ENCODE data around the gene THAP2.

Gene THAP2

DNA sequence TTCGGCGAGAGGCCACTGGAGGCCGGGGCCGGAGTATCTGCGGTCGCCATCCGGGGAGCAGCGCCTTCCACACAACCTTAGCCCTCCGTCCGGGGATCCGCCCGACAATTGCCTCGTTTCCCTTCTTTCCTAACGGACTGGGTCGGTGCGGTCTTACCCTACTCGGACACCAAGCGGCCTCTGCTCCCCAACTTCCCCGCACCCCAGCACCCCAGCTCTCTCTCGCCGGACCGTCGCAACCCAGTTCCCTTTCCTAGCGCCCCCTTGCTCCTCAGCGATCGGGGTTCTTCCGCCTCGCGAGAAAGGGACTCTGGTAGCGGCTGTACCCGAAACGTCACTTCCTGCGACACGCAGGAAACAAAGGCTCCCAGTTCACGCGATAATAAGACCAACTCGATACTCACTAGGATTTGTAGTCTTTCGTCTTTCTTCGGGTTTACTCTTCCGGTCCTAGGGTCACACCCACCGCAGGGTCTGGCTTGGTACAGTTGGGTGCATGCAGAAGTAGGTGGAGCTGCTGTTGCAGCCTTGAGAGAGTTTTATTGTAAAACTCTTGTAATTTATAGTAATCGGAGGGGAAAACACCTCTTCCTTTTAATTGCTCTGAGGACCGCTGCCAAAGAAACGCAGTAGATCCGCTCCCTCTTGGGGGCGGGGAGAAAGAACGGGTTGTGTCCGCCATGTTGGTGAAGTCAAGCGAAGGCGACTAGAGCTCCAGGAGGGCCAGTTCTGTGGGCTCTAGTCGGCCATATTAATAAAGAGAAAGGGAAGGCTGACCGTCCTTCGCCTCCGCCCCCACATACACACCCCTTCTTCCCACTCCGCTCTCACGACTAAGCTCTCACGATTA lies at the start of gene THAP2, which contains the start of gene ZFC3H1:
Gene THAP2, plus strand, starts transcription at position 741 of the 850 bp plus-strand sequence. CDS start 209 bp downstream, outside the sequence.
Gene ZFC3H1, minus strand, starts transcription at position 288 of the 850 bp plus-strand sequence. Its CDS starts 238 bp downstream, at position 50.
- peak; percentile 98 for DNase-seq (ENCODE audit: low read depth)

DNA sequence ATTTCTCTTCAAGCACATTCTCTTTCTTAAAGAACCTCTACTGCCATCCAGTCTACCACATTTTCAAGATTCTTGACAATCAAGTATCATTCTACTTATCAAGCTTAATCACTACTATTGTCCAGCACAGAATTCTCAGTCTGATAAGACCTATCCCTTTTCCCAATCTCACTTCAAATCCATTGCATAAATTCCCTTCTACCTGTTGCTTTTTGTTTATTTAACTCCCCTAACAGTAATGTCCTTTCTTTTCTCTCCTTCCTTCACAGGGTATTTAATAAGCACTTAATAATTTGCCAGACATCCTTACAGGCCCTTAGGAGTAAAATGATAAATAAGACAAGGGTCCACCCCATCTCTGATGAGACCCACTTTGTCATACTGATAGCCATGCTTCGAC lies 42.2 kb upstream of the THAP2 start:
- DNase-seq (ENCODE audit: low read depth) = no peak

DNA sequence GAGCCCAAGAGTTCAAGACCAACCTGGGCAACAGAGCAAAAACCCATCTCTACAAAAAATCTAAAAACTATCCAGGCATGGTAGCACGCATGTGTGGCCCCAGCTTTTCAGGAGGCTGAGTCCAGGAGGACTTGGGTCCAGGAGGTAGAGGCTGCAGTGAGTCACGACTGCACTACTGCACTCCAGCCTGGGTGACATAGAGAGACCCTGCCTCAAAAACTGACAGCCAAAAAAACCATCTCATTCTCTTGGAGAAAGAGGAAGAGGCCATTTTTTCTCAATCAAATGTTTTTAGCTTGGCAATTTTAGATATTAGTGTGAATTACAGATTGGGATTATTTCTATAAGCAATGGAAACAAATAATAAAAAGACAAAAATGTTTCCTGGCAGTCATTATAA lies 38.6 kb upstream of the THAP2 start:
- DNase-seq (ENCODE audit: low read depth) = no peak

DNA sequence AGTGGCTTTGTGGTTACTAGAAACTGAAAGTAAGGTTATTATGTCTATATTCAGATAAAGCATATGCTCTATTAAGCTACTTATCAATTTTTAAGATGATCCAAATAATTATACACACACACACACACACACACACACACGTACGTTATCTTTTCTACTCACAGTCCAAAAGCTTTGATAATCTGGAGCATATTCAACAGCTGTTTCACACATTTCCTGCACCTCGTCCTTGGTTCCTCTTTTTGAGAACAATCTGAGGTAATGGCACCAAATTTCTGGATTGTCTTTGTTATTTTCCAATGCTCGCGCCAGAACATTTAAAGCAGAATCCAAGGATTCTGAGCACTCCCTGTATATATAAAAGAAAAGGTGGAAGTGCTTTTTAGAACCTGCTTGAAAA lies 38.0 kb upstream of the THAP2 start:
- DNase-seq (ENCODE audit: low read depth) = no peak

DNA sequence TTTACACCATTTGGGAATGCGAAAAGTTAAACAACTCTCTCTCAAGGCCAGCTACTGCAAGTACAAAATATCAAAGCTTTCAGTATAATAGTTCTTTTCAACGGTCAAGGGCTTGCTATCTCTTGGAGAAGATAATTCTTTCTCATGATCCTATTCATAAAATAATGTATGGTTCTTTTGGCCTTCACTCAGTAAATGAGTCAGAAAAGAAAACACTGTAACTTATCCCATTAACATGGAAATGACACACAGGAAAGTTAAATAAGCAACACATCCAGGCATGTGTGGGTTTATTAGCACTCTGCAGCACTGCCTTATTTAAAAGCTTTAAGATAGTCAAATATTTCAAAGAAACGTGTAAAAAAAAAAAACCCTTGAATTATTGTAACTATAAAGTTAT lies 37.3 kb upstream of the THAP2 start:
- no peak for DNase-seq (ENCODE audit: low read depth)

DNA sequence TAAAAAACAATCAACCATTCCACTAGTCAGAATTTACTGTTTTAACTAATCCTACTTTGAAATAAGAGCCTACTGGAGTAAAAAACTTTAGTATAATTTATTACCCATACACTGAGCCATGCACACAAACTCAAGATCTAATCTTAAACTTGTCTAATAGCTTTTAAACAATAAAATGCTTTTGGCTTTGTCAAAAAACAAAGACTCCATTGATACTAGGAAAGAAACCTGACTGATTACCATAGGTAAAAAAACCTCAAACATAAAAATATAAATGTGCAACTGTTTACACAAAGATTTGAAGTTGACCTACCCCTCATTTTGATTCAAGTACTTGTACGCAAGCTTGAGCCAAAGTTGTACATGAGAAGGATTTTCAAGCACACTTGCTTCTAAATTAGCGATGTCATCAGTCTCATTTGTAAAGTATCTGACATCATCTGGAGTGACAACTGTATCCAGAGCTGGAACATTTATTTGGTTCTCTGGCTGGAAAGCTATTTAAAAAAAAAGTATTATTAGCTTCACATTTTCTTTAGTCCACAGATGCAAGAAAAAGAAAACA lies 36.6 kb upstream of the THAP2 start:
- no peak for DNase-seq (ENCODE audit: low read depth)

DNA sequence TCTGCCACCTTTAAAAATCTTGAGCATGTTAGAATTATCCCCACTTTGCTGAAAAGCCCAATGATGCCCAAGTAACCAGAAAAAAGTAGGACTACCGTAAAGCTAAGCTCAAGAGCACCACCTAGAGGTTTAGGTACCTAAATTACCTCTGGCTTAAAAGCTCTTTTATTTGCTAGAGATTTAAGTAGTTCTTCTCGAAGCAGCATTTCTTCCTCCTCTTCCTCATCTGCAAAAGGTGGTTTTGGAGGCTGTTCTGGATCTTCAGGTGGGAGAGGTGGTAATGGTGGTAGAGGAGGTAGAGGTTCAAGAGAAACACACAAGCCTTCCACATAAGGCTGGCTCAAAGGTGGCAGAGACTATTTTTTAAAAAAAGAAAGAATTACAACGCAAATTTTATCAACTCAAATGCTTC lies 27.4 kb upstream of the THAP2 start:
- peak; percentile 30 for DNase-seq (ENCODE audit: low read depth)

DNA sequence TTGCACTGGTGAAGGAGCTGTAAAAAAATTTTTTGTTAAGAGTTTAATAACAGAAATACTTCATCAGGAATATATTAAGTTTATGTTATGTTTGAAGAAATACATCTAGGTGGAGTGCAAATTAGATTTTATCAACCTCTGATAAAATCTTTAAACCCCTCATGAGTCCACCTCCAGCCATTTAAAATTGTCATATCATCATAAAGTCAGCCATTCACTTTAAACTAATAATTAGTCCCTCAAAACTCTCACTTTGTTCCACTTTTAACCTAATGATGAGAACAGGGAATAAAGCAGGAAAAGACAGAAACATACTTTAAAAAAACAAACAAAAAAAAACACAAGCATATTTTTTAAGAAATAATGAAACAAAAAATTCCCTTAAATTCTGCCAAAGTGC lies 25.6 kb upstream of the THAP2 start:
- DNase-seq (ENCODE audit: low read depth) = no peak

DNA sequence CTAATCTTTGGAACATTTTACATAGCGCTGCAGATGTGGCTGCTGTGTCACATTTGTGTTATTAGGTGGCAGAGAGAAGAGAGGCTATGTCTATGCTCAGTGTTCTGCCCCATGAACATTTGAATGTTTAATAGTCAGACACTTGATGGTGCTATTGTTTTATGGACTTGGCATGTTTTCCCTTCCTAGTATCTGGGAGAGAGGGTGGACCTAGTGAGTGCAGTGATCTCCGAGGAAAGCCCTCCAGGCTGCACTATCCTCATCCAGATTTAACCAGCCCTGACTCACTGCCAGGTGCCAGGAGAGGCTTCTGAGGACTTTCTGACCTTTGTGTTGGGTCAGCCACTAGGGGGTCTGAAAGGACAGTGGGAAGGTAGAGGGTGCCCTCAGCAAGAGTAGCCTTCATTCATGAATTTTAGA lies 24.8 kb upstream of the THAP2 start:
- DNase-seq (ENCODE audit: low read depth) = no peak

DNA sequence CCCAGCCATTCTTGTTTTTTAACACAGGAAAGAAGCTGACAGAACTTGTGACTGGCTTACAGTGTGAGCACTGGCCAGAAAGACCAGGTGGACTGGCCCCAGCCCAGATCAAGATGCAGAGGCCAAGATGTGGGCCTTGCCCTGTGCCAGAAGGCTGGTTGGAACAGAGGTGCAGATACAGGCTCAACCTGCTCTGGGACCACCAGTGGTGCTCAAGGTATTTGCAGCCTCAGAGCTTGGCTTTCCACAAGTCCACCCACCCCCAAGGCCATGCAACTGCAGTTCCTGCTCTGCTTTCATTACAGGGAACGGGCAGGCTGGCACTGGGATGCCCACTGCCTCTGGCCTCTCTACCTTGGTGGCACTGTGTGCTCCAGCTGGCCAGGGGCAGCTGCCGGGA lies 23.8 kb upstream of the THAP2 start:
- no peak for DNase-seq (ENCODE audit: low read depth)

DNA sequence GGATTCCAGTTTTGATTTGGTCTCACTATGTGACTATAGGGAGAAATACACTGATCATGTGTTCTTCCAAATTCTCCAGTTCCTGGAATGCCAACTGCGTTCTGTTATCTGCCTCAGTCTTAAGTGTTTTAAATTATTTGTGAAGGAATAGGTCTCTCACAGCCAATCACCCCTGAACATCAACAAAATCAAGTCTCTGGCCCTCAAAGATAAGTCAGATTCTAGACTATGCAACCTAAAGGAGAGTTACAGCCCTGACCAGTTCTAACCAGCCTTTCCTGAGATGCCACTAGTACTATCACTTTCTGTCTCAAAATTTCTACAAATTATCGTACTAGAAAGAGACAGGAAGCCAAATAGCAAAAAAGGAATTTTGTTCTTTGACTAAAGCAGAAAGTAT lies 22.7 kb upstream of the THAP2 start:
- DNase-seq (ENCODE audit: low read depth) = no peak

DNA sequence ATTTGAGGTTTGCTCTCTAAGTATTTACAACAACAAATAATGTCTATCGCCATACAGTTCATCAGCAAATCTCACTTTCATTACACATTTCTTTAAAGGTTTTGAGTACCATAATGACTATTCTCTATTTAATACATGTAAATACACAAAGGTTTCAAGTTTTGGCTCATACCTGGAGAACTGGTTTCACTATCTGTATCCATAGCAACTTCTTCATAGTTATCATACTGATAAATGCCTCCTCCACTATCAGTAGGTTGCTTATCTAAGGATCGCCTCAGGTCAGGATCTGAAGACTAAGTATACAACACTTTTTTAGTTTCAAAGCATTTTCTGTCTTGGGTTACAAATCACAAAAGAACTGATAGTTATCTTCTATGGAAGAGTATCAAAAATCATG lies 21.8 kb upstream of the THAP2 start:
- DNase-seq (ENCODE audit: low read depth) = no peak

DNA sequence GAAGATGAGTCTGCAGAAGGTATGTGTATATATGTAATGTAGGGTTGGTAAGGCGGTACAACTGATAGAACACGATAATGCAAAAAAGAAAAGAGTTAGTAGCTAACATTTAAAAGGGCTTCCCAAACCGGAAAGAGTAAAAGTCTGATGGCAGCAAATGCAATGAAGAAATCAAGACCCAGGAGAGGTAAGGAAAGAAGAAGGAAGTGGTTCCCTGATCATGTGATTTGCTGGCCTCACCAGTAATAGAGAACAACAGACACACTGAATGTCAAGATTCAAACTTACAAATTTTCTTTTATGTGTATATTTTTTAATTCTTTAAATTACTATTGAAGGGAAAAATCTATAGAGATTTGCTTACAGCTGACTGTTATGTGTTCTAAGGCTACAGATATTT lies 18.8 kb upstream of the THAP2 start:
- DNase-seq (ENCODE audit: low read depth) = no peak

DNA sequence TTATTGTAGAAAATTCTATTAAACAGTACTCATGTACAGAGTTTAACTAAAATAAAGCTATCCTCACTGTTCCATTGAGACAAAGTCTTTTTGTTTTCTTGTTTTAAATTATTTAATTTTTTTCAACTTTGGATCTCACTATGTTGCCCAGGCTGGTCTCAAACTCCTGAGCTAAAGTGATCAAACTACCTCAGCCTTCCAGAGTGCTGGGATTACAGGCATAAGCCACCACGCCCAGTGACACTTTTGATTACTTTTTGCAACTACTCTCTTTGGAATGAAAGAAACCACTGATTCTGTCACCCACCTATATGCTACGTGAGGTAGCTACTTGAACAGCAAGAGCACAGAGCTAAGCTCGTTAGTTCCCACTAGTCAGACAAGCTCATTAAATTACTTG lies 17.6 kb upstream of the THAP2 start:
- no peak for DNase-seq (ENCODE audit: low read depth)

DNA sequence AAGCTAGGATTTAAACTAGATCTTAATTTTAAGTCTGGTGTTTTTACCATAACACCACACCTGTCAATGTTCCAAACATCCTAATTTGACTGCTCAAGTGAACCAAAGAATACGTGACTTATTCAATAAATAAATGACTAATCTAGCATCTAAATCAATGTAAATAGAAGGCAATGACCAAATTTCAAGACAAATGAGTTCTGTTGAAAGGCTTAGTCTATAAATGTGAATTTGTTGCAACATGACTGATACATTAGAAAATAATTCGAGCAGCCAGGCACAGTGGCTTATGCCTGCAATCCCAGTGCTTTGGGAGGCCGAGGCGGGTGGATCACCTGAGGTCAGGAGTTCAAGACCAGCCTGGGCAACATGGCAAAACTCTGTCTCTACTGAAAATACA lies 15.6 kb upstream of the THAP2 start:
- no peak for DNase-seq (ENCODE audit: low read depth)

DNA sequence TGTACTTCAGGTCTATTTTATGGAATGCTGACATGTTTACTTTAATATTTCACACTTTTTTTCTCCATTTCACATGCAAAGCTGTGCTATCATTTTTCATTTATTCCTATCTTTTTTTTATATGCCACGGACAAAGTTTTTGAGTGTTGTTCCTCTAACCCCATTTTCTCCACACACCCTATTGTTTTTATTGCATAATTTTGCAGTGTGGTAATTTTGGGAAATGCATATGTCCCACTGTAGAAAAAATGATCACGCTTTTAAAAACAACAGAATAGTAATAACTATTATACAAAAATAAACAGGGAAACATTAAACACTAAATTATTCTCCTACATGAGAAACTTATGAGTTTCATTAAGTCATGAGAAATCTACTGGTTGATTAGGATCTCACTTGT lies 14.7 kb upstream of the THAP2 start:
- no peak for DNase-seq (ENCODE audit: low read depth)

DNA sequence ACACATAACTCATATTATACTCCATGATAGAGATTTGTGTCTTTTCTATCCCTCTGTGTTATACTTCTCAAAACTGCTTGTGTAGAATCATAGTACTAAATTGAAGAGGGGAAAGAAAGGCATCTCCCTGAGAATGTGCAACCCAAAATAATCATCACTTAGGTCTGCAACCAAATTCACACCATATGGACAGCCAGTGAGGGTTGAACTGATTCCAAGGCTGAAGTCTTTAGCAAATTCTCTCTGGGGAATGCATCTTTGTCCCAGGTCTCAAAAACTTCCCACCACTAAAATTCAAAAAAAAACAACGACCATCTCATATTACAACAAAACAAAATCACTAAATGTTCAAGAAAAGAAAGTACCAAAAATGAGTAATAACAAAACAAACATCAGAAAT lies 11.4 kb upstream of the THAP2 start:
- no peak for DNase-seq (ENCODE audit: low read depth)

DNA sequence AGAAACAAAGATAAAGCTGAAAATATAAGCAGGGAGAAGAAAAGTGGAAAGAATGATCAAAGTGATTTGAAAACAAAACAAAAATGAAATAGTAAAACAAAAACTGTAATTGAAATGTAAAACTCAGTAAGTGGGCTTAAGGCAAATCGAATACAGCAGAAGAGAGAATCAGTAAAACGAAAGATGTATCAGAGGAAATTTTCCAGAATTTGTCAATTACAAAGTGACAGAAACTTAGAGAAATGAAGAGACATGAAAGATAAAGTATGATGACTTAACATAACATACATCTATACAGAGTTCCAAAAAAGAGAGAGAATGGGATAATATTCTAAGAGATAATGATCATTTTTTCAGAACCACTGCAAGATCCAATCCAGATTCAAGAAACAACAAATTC lies 11.0 kb upstream of the THAP2 start:
- no peak for DNase-seq (ENCODE audit: low read depth)

DNA sequence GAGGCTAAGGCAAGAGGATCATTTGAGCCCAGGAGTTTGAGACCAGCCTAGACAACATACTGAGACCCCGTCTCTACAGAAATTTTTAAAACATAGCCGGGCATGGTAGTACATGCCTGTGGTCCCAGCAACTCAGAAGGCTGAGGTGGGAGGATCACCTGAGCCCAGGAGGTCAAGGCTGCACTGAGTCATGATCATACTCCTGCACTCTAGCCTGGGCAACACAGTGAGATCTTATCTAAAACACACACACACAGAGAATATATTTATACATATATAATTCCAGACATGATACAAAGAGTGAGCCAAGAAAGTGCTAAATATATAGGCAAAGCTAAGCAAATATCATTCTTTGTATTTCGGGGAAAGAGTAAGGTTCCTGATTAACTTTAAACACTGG lies 9.9 kb upstream of the THAP2 start:
- no peak for DNase-seq (ENCODE audit: low read depth)

DNA sequence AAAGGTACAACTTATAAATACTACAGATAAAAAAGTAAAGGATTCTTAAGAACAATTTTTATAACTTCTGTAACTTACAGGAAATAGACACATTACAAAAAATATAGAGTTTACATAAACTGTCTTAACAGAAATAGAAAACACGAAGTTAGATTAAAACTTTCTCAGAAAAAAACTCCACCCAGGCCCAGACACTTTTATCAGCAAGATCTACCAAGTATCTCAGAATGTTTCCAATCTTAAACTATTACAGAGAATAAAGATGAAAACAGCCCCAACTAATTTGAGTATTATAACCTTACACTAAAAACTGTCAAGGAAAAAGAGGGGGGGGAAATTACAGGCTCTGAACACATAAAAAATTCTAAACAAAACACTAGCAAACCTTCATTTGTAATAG lies 8.6 kb upstream of the THAP2 start:
- DNase-seq (ENCODE audit: low read depth) = no peak

DNA sequence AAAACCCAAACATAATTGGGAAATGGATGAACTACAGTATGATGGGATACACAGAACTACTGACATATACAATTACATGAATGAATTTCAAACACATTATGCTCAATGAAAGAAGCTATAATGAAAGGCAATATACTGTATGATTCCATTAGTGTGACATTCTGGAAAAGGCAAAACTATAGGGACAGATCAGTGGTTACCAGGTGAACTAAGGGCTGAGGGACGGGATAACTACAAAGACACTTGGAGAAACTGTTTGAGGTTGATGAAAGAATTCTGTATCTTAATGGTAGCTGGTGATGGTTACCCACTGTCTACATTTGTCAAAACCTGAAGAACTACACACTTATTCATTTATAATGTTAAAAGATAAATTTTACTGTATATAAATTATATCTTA lies 8.2 kb upstream of the THAP2 start:
- no peak for DNase-seq (ENCODE audit: low read depth)

DNA sequence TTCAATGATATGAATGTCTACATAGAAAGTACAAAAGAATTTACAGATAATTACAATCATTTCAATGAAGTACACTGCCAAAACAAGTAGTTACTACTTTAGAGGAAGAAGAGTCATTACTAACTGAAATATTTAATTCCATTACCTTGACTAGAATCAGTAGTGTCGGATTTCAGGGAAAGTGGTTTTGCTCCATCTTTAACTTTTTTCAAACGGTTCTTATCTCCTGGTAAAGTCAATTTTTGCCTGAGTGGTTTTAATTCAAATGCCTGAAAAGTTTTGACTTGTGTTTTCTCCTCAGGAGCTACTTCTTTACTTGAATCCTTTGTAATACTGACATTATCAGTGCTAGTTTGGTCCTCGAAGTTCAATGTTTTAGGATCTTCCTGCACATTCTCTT lies 7.4 kb upstream of the THAP2 start:
- DNase-seq (ENCODE audit: low read depth) = no peak

DNA sequence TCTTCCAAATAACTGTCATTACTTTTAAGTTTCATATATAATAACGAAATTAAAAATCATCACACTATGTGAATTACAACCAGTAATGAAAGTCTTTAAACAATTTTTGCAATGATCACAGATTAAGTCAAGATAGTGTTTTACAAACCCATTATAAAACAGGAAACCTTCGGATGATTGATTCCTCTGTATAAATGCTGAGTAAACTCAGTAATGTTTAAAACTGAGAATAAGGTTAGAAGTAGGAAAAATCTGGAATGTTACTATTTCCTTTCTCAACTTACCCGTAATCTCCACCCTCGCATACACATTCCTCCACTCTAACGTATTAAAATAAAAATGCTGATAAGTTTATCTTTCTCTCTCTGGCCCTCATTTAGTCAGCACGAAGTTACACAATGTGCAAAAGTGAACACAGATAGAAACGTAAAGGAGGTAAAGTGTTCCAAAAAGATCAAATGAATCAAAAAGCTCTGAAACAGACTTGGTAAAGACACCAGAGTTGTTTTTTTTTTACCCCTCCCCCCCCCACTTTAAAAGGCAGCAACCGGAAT lies 2.0 kb upstream of the THAP2 start:
- DNase-seq (ENCODE audit: low read depth) = peak; percentile 31

Measured in HS-27A (cell line).